ENCODE results near the gene AR. TPM values are rescaled to one million over a fixed set of nuclear protein-coding genes. Genes with fewer than 3 reads are reported as not detected.

Gene AR, protein sequence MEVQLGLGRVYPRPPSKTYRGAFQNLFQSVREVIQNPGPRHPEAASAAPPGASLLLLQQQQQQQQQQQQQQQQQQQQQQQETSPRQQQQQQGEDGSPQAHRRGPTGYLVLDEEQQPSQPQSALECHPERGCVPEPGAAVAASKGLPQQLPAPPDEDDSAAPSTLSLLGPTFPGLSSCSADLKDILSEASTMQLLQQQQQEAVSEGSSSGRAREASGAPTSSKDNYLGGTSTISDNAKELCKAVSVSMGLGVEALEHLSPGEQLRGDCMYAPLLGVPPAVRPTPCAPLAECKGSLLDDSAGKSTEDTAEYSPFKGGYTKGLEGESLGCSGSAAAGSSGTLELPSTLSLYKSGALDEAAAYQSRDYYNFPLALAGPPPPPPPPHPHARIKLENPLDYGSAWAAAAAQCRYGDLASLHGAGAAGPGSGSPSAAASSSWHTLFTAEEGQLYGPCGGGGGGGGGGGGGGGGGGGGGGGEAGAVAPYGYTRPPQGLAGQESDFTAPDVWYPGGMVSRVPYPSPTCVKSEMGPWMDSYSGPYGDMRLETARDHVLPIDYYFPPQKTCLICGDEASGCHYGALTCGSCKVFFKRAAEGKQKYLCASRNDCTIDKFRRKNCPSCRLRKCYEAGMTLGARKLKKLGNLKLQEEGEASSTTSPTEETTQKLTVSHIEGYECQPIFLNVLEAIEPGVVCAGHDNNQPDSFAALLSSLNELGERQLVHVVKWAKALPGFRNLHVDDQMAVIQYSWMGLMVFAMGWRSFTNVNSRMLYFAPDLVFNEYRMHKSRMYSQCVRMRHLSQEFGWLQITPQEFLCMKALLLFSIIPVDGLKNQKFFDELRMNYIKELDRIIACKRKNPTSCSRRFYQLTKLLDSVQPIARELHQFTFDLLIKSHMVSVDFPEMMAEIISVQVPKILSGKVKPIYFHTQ
- total RNA-seq (2014; rRNA removed; shearing (Covaris generic)): 2.7 and 4.2 TPM in 2 replicates

DNA sequence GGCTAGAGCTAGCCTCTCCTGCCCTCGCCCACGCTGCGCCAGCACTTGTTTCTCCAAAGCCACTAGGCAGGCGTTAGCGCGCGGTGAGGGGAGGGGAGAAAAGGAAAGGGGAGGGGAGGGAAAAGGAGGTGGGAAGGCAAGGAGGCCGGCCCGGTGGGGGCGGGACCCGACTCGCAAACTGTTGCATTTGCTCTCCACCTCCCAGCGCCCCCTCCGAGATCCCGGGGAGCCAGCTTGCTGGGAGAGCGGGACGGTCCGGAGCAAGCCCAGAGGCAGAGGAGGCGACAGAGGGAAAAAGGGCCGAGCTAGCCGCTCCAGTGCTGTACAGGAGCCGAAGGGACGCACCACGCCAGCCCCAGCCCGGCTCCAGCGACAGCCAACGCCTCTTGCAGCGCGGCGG lies at the start of gene AR:
TSS of gene AR (plus strand) at position 204 of the 400 bp plus-strand sequence. CDS start 1,126 bp downstream, outside the sequence.
- DNase-seq (ENCODE audit: low read depth): peak; percentile 54

DNA sequence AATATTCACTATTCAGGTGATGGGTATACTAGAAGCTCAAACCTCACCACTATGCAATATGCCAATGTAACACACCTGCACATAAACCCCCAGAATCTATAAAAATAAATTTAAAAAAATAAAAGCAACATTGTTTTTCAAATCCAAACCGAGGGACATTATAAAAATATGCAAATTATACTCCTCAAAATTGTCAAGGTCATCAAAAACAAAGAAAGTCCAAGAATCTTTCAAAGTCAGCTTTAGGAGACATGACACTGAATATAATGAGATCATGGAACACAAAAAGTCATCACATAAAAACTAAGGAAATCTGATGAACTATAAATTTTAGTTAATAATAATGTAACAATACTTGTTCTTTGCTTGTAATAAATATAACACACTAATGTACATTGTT lies 43.2 kb upstream of the AR start:
- DNase-seq (ENCODE audit: low read depth): no peak

DNA sequence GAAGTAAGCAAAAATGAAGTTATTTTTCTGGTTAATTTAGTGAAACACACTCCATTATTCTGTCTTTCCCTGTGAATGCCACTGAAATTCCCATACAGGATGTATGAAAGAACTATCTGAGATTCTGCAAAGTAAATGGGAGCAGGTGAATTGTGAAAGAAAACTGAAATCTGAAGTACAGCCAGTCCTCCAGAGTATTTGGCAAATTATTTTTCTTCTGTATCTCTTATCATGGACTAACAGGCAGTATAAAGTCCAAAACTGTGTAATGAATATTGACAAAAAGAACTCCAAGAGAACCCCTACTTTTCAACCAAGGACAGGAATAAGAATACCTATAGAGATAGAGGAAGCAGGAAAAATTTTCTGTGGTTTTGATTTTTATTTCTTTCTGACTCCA lies 40.8 kb upstream of the AR start:
- no peak for DNase-seq (ENCODE audit: low read depth)

DNA sequence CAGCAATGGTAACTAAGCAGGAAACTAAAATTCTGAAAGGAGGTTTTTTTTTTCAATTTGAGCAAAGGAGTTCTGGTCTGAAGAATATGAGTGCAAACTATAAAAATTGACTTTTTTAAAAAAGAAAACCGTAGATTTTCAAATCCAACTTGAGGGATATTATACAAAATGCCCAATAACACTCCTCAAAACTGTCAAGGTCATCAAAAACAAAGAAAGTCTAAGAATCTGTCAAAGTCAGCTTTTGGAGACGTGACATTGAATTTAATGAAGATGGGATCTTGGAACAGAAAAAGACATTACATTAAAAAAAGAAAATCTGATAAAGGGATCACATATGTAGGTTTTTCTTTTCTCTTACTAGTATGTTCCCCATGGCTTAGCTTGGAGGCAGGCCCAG lies 40.4 kb upstream of the AR start:
- DNase-seq (ENCODE audit: low read depth): no peak

DNA sequence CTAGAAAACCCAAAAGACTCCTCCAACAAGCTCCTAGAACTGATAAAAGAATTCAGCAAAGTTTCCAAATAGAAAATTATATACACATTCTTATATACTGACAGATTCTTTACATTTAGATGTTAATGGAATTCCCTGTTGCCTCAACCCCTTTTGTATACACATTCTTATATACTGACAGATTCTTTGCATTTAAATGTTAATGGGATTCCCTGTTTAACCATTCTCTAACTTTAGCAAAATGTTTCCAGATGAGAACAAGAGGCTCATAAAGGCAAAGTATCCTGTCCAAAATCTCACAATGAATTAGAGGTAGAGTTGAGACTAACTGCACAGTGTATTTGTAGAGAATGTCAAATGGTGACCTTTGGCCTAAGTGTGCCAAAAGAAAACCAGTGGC lies 23.1 kb upstream of the AR start:
- no peak for DNase-seq (ENCODE audit: low read depth)

DNA sequence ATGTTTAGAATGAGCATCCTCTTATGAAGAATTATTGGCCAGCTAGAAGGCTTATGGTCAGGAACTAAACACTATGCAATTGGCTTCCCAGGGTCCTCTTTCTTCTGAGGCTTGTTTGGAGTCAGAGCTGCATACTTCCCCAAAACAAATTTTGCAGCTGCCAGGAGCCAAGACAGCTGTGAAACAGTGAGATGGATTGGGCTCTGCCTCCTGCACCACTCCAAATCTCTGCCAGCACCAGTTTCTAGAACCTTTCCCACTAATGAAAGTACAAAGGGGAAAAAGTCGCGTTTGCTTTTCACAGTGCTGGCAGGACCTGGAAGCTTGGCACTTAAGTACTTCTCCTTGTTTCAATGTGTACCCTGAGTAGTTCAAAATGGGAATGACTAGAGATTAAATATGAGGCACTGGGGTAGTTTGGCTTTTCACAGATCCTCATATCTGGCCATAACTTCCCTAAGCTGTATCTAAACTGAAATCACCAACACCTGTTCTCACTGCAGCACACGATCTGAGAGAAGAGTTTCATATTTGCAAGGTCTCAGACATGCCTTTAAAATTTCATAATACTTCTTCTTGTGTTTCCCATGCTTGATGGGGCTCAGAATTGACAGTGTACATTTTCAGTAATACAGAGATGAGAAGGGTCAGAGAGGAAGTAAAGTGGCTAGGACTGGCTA lies 20.7 kb upstream of the AR start:
- no peak for DNase-seq (ENCODE audit: low read depth)

DNA sequence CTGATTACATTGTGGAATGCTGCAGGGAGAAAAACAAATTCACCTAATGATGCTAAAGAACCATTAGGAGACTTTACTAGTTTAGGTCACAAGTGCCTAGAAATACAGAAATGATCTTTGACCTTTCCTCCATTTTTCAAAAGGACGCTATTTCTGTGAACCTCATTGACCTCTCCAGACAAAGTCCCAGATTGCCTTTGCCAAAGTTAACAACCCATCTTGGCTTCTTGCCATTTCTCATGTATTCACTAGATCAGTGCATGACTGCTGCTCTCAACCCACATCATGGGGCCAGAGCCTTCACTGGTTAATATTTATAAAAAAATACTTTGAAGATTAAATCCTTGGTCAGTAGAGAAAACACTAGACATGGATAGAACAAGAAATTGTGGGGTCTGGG lies 19.9 kb upstream of the AR start:
- DNase-seq (ENCODE audit: low read depth): no peak

DNA sequence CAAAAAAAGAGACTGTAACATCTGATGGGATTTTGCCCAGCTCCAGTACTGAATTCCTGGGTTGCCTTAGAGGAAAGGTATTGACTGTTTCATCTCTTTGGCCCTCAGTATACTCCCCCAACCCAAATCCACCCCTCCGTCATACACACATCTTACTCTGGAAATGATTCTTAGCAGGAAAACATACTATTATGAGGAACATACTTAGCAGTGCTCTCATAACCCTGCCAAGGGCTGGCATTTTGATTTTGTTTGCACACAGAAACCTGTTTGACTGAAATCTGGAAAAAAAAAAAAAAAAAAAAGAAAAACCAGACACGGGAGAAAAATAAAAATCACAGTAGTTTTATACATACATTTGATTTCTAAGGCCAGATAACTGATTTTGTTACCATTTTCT lies 19.4 kb upstream of the AR start:
- no peak for DNase-seq (ENCODE audit: low read depth)

DNA sequence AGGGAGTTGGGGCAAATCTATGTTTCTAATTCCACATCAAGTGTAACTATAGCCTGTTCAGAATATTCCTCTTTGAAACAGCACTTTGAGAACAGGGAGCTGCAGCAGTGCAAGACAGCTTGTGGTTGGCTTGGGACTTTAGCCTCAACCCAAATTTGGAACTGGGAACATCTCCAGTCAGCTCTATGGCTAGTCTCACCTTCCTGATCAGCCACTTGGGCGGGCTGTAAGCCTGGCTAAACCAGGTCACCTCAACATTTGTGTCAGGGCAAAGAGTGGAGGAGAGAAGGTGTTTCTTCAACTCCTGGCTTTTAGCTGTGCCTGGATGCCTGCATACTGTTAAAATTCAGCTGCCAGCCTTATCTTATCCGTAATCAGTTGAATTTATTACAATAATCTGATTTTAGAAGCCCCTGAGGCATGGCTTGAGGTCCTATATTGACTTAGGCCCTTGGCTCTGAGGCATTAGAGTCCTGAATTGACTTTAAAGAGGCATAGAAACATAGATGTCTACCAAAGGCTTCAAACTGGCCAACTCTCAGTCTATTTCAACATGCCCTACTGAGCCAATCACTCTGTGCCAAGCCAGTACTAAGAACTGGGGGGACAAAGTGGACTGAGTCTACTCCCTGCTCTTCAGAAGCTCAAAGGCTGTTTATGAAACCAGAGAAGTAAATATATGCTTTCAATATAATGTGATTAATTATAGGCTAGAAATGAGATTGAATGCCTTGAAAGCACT lies 18.7 kb upstream of the AR start:
- DNase-seq (ENCODE audit: low read depth): no peak

DNA sequence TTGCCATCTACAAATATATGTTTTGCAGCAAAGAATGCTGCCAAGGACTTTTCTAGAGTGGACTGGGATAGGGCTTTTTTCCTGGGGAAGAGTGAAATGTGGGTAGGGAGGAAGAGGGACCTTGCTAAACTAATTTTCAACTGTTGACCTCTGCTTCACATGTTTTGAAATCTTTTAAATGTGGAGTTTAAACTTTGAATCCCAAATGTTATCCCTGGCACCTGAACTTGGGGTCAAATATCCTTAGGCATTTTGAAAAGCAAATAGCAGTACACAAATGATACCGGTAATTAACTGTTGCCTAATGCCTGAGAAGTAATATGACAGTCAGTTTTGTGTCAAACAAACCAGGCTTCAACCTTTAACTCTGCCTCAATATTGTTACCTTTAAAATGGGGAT lies 7.3 kb upstream of the AR start:
- DNase-seq (ENCODE audit: low read depth): no peak

DNA sequence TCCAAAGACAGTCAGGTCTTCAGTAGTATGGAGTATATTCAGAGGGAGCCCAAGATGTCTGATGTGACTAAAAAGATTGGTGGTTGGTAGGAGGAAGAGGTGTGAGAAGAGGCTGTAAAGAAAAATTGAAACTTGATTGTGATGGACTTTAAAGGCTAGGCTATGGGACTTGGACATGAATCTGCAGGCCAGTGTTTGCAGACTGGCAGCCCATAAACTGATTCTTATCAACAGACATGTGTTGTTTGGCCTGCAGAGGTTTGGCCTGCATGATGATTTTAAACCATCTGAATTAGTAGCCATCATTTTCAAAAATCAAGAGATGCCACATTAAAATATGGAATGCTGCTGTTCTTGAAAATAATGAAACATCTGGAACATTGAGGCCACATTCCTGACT lies 5.4 kb upstream of the AR start:
- DNase-seq (ENCODE audit: low read depth): no peak

DNA sequence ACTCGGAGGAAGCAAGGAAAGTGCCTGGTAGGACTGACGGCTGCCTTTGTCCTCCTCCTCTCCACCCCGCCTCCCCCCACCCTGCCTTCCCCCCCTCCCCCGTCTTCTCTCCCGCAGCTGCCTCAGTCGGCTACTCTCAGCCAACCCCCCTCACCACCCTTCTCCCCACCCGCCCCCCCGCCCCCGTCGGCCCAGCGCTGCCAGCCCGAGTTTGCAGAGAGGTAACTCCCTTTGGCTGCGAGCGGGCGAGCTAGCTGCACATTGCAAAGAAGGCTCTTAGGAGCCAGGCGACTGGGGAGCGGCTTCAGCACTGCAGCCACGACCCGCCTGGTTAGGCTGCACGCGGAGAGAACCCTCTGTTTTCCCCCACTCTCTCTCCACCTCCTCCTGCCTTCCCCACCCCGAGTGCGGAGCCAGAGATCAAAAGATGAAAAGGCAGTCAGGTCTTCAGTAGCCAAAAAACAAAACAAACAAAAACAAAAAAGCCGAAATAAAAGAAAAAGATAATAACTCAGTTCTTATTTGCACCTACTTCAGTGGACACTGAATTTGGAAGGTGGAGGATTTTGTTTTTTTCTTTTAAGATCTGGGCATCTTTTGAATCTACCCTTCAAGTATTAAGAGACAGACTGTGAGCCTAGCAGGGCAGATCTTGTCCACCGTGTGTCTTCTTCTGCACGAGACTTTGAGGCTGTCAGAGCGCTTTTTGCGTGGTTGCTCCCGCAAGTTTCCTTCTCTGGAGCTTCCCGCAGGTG lies 637 bp downstream of the AR start:
- DNase-seq (ENCODE audit: low read depth): peak; percentile 12

DNA sequence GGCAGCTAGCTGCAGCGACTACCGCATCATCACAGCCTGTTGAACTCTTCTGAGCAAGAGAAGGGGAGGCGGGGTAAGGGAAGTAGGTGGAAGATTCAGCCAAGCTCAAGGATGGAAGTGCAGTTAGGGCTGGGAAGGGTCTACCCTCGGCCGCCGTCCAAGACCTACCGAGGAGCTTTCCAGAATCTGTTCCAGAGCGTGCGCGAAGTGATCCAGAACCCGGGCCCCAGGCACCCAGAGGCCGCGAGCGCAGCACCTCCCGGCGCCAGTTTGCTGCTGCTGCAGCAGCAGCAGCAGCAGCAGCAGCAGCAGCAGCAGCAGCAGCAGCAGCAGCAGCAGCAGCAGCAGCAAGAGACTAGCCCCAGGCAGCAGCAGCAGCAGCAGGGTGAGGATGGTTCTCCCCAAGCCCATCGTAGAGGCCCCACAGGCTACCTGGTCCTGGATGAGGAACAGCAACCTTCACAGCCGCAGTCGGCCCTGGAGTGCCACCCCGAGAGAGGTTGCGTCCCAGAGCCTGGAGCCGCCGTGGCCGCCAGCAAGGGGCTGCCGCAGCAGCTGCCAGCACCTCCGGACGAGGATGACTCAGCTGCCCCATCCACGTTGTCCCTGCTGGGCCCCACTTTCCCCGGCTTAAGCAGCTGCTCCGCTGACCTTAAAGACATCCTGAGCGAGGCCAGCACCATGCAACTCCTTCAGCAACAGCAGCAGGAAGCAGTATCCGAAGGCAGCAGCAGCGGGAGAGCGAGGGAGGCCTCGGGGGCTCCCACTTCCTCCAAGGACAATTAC lies 1.4 kb downstream of the AR start:
- DNase-seq (ENCODE audit: low read depth): peak; percentile 51

DNA sequence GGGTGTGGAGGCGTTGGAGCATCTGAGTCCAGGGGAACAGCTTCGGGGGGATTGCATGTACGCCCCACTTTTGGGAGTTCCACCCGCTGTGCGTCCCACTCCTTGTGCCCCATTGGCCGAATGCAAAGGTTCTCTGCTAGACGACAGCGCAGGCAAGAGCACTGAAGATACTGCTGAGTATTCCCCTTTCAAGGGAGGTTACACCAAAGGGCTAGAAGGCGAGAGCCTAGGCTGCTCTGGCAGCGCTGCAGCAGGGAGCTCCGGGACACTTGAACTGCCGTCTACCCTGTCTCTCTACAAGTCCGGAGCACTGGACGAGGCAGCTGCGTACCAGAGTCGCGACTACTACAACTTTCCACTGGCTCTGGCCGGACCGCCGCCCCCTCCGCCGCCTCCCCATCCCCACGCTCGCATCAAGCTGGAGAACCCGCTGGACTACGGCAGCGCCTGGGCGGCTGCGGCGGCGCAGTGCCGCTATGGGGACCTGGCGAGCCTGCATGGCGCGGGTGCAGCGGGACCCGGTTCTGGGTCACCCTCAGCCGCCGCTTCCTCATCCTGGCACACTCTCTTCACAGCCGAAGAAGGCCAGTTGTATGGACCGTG lies 2.2 kb downstream of the AR start:
- no peak for DNase-seq (ENCODE audit: low read depth)

DNA sequence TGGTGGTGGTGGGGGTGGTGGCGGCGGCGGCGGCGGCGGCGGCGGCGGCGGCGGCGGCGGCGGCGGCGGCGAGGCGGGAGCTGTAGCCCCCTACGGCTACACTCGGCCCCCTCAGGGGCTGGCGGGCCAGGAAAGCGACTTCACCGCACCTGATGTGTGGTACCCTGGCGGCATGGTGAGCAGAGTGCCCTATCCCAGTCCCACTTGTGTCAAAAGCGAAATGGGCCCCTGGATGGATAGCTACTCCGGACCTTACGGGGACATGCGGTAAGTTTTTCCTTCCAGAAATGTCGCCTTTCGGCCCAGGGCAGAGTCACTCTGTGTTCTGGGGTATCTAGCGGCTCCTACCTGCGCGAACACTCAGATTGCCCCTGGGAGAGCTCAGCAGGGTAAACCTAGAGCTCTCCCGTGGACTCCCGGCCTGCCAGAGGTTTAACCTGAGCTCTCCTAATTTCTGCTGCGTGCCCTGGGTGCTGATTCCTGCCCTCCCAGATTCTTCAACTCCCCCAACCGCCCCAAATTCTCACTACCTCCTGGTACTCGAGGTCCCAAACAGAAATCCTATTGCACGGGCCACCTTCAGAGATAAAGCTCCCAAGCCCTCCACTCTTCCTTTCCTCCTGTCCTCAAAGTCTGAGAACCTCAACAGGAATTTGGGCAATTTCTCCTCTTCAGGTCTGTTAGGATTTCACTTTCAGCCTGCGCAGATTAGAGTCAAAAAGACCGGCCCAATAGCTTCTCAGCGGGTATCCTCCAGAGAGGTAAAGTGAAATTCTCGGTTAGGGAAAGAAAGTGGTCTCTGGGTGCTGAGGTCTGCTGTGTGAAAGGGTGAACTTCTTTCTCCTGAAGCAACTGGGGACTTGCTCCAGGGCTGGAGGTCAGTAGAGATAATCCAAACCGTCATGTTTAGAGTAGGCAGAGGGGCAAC lies 2.9 kb downstream of the AR start:
- no peak for DNase-seq (ENCODE audit: low read depth)

DNA sequence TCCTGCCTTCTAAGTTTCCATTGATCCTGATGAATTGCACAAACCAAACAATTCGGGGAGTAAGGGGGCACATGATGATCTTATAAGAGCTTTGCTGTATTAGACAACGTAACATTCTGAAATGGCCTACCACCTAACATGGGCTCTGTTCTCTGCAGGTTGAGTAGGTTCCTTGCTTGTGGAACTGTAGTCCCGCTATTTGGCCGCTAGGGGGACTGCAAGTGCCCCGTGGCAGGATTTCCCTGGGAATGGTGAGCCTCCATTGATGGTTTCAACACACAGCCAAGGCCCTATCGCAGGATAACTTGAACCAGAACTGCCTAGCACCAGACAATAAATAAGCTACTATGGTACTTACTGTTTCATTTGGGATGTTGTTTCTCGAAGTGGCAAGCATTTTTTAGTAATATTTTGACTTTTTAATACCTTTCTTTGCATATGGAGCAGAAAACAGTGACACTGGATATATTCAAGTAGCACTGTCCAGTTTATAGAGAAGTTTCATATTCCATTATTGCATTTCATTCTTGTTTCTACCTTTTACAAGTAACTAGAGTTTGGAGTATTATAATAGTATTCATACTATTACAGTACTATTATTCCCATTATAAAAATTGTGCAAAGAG lies 11.9 kb downstream of the AR start:
- peak; percentile 50 for DNase-seq (ENCODE audit: low read depth)

DNA sequence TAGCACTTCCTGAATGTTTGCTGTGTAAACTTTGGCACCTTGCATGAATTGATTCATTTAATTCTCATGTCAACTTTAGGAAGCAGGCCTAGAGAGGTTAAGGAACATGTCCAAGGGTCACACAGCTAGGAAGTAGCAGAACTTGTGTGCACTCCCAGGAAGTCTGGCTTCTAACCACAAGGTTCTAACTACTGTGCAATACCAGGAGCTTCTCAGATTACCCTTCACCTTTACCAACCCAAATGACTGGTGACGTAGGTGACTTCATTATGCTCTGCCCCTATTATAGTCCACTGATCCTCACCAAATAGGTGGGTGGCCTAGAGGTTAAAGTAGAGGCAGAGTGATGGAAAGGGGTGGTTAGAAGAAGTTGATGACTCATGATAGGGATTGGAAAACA lies 14.4 kb downstream of the AR start:
- no peak for DNase-seq (ENCODE audit: low read depth)
